Measurements from ENCODE around the gene UGDH.
A peak's percentile ranks its signal among the peaks of the same experiment; 100 is the strongest.
"Not testable (repeated sequence)": the region's sequence is repeated elsewhere in the genome, so short reads cannot be mapped to it uniquely, and the experiment has no call there.

UGDH gene

GRCh38 chr4:39529534-39529933, 2.3 kb upstream of the UGDH start:
- DNase-seq (ENCODE audit: low read depth in 2 of 2): no peak

GRCh38 chr4:39528061-39528465, 824 bp upstream of the UGDH start:
- DNase-seq (ENCODE audit: low read depth in 2 of 2): no peak

- peak; percentile 1 to 28 for DNase-seq (ENCODE audit: low read depth in 2 of 2)
These were observed 409 bp downstream of the UGDH start for GRCh38 chr4:39526765-39527295.

- DNase-seq (ENCODE audit: low read depth in 2 of 2): no peak
These were observed 1.2 kb downstream of the UGDH start for GRCh38 chr4:39525822-39526690.

- DNase-seq (ENCODE audit: low read depth in 2 of 2): no peak
These were observed 2.9 kb downstream of the UGDH start for GRCh38 chr4:39524161-39524957.

- no peak for DNase-seq (ENCODE audit: low read depth in 2 of 2)
These were observed 5.2 kb downstream of the UGDH start for GRCh38 chr4:39522068-39522467.

GRCh38 chr4:39521253-39521919, 5.9 kb downstream of the UGDH start:
- DNase-seq (ENCODE audit: low read depth in 2 of 2): no peak

- no peak for DNase-seq (ENCODE audit: low read depth in 2 of 2)
These were observed 8.8 kb downstream of the UGDH start for GRCh38 chr4:39518484-39518883.

- no peak for DNase-seq (ENCODE audit: low read depth in 2 of 2)
These were observed 10.8 kb downstream of the UGDH start for GRCh38 chr4:39516407-39516966.

GRCh38 chr4:39515669-39516401, 11.4 kb downstream of the UGDH start:
- DNase-seq (ENCODE audit: low read depth in 2 of 2): not testable (repeated sequence)

GRCh38 chr4:39514888-39515401, 12.3 kb downstream of the UGDH start:
- no peak for DNase-seq (ENCODE audit: low read depth in 2 of 2)

- not testable (repeated sequence) for DNase-seq (ENCODE audit: low read depth in 2 of 2)
These were observed 13.0 kb downstream of the UGDH start for GRCh38 chr4:39514266-39514665.

- DNase-seq (ENCODE audit: low read depth in 2 of 2): no peak
These were observed 16.8 kb downstream of the UGDH start for GRCh38 chr4:39510348-39510929.

- DNase-seq (ENCODE audit: low read depth in 2 of 2): no peak
These were observed 21.7 kb downstream of the UGDH start for GRCh38 chr4:39505581-39505980.

- no peak for DNase-seq (ENCODE audit: low read depth in 2 of 2)
These were observed 22.7 kb downstream of the UGDH start for GRCh38 chr4:39504538-39504937.

GRCh38 chr4:39502664-39503035, 24.6 kb downstream of the UGDH start:
- not testable (repeated sequence) for DNase-seq (ENCODE audit: low read depth in 2 of 2)

- DNase-seq (ENCODE audit: low read depth in 2 of 2): no peak
These were observed 25.1 kb downstream of the UGDH start for GRCh38 chr4:39502019-39502663.

- DNase-seq (ENCODE audit: low read depth in 2 of 2): no peak
These were observed 28.6 kb downstream of the UGDH start for GRCh38 chr4:39498727-39499020.

GRCh38 chr4:39497909-39498726, 29.1 kb downstream of the UGDH start:
- DNase-seq (ENCODE audit: low read depth in 2 of 2): no peak
